H9 (cell line): Measurements from ENCODE around the gene CEBPG. TPM values are rescaled to one million over a fixed set of nuclear protein-coding genes. Genes with fewer than 3 reads are reported as not detected.

Experiments used
- DNase-seq: peaks from one replicate; pipeline ENCODE4 v3.0.0-alpha.2; 2017
- H2AFZ ChIP-seq: one replicate; pipeline ENCODE4 v1.6.1; 2013; ENCODE audit warnings: mild to moderate bottlenecking, low read length, control low read depth, moderate library complexity
- H2AK5ac ChIP-seq: 2 replicates; pipeline ENCODE4 v1.6.1; 2013; ENCODE audit warnings: low read length, control low read depth, mixed read lengths; ENCODE audit not compliant: insufficient read length
- H2BK120ac ChIP-seq: one replicate; pipeline ENCODE4 v1.6.1; 2013; ENCODE audit warnings: low read depth, mild to moderate bottlenecking, low read length, control low read depth, inconsistent platforms; ENCODE audit not compliant: poor library complexity, severe bottlenecking
- H2BK12ac ChIP-seq: 2 replicates; pipeline ENCODE4 v1.6.1; 2013; ENCODE audit warnings: low read length, control low read depth, mixed read lengths, low read depth; ENCODE audit not compliant: insufficient read length
- H2BK15ac ChIP-seq: 2 replicates; pipeline ENCODE4 v1.6.1; 2013; ENCODE audit warnings: low read depth, low read length, control low read depth
- H2BK20ac ChIP-seq: one replicate; pipeline ENCODE4 v1.6.1; 2013; ENCODE audit warnings: low read depth, mild to moderate bottlenecking, low read length, control low read depth, inconsistent platforms; ENCODE audit not compliant: poor library complexity, severe bottlenecking
- H2BK5ac ChIP-seq: 2 replicates; pipeline ENCODE4 v1.6.1; 2013; ENCODE audit warnings: low read length, control low read depth, mixed read lengths; ENCODE audit not compliant: insufficient read length
- H3K14ac ChIP-seq: 2 replicates; pipeline ENCODE4 v1.6.1; 2013; ENCODE audit warnings: low read length, control low read depth; ENCODE audit not compliant: insufficient read depth
- H3K18ac ChIP-seq: 2 replicates; pipeline ENCODE4 v1.6.1; 2013; ENCODE audit warnings: low read depth, mild to moderate bottlenecking, mixed read lengths, low read length, control low read depth; ENCODE audit not compliant: insufficient read length
- H3K23ac ChIP-seq: 2 replicates; pipeline ENCODE4 v1.6.1; 2013; ENCODE audit warnings: low read length, control low read depth, mixed read lengths, low read depth; ENCODE audit not compliant: insufficient read length
- H3K23me2 ChIP-seq: 2 replicates; pipeline ENCODE4 v1.6.1; 2013; ENCODE audit warnings: low read depth, mild to moderate bottlenecking, mixed read lengths, low read length, control low read depth; ENCODE audit not compliant: insufficient read length, poor library complexity, severe bottlenecking
- H3K27ac ChIP-seq: 2 replicates; pipeline ENCODE4 v1.5.1; 2013; ENCODE audit warnings: low read length, control low read depth, mixed read lengths, low read depth; ENCODE audit not compliant: insufficient read length
- H3K27me3 ChIP-seq: 2 replicates; pipeline ENCODE4 v1.6.1; 2013; ENCODE audit warnings: low read length, control low read depth, inconsistent platforms; ENCODE audit not compliant: insufficient read depth
- H3K4ac ChIP-seq: 2 replicates; pipeline ENCODE4 v1.6.1; 2013; ENCODE audit warnings: low read depth, mild to moderate bottlenecking, control low read depth, inconsistent platforms, low read length, moderate library complexity
- H3K4me1 ChIP-seq: 2 replicates; pipeline ENCODE4 v1.6.1; 2013; ENCODE audit warnings: low read length, control low read depth, inconsistent platforms; ENCODE audit not compliant: insufficient read depth
- H3K4me2 ChIP-seq: 2 replicates; pipeline ENCODE4 v1.6.1; 2013; ENCODE audit warnings: low read length, control low read depth, mixed read lengths; ENCODE audit not compliant: insufficient read length, insufficient read depth
- H3K56ac ChIP-seq: 2 replicates; pipeline ENCODE4 v1.6.1; 2013; ENCODE audit warnings: low read depth, mild to moderate bottlenecking, mixed read lengths, low read length, control low read depth; ENCODE audit not compliant: insufficient read length
- H3K79me1 ChIP-seq: 2 replicates; pipeline ENCODE4 v1.6.1; 2013; ENCODE audit warnings: low read depth, mild to moderate bottlenecking, moderate library complexity, low read length, control low read depth, inconsistent platforms; ENCODE audit not compliant: insufficient read depth, poor library complexity, severe bottlenecking
- H3K79me2 ChIP-seq: 2 replicates; pipeline ENCODE4 v1.6.1; 2013; ENCODE audit warnings: low read length, control low read depth, inconsistent platforms; ENCODE audit not compliant: insufficient read depth
- H3K9ac ChIP-seq: 2 replicates; pipeline ENCODE4 v1.6.1; 2013; ENCODE audit warnings: low read length, control low read depth, mixed read lengths; ENCODE audit not compliant: insufficient read length; ENCODE audit errors: extremely low read depth
- H3K9me3 ChIP-seq: one replicate; pipeline ENCODE4 v1.6.1; 2013; ENCODE audit warnings: low read depth, low read length, inconsistent platforms; ENCODE audit not compliant: control insufficient read depth
- H3T11ph ChIP-seq: one replicate; pipeline ENCODE4 v1.6.1; 2013; ENCODE audit warnings: mild to moderate bottlenecking, low read length, control low read depth, inconsistent platforms
- H4K20me1 ChIP-seq: one replicate; pipeline ENCODE4 v1.6.1; 2013; ENCODE audit not compliant: control insufficient read depth, insufficient read length, insufficient read depth
- H4K5ac ChIP-seq: 2 replicates; pipeline ENCODE4 v1.6.1; 2013; ENCODE audit warnings: low read depth, mild to moderate bottlenecking, mixed read lengths, low read length, control low read depth; ENCODE audit not compliant: insufficient read length
- H4K8ac ChIP-seq: replicated peaks from 2 replicates; pipeline ENCODE4 v1.6.1; 2013; ENCODE audit warnings: low read length, control low read depth, mixed read lengths, low read depth; ENCODE audit not compliant: insufficient read length
- H4K91ac ChIP-seq: 2 replicates; pipeline ENCODE4 v1.6.1; 2013; ENCODE audit warnings: low read depth, mild to moderate bottlenecking, moderate library complexity, mixed read lengths, low read length, control low read depth; ENCODE audit not compliant: insufficient read length
- H3K27ac Mint-ChIP-seq, 3 experiments: 2 replicates in 2 of 3; 3 replicates in 1 of 3; pipeline ENCODE4 v1.8.0; 2020 to 2021; ENCODE audit warnings: mixed read lengths in 3 of 3, mild to moderate bottlenecking in 1 of 3, moderate library complexity in 1 of 3
- H3K27me3 Mint-ChIP-seq: 2 replicates; pipeline ENCODE4 v1.8.0; 2021; ENCODE audit warnings: low read depth, mild to moderate bottlenecking, moderate library complexity, mixed read lengths
- H3K36me3 Mint-ChIP-seq, 3 experiments: 2 replicates in 2 of 3; 3 replicates in 1 of 3; pipeline ENCODE4 v1.8.0; 2020 to 2021; ENCODE audit warnings: low read depth in 3 of 3, mixed read lengths in 3 of 3; ENCODE audit not compliant: insufficient read depth in 1 of 3
- H3K4me1 Mint-ChIP-seq, 2 experiments: 2 replicates each; pipeline ENCODE4 v1.8.0; 2020; ENCODE audit warnings: mixed read lengths in 2 of 2
- H3K4me3 Mint-ChIP-seq, 2 experiments: 2 replicates in 1 of 2; 3 replicates in 1 of 2; pipeline ENCODE4 v1.8.0; 2020 to 2021; ENCODE audit warnings: mild to moderate bottlenecking in 2 of 2, mixed read lengths in 2 of 2, moderate library complexity in 1 of 2
- H3K9me3 Mint-ChIP-seq, 2 experiments: 2 replicates in 1 of 2; 3 replicates in 1 of 2; pipeline ENCODE4 v1.8.0; 2020; ENCODE audit warnings: mild to moderate bottlenecking in 2 of 2, mixed read lengths in 2 of 2, moderate library complexity in 1 of 2
- WGBS: extraction: QIAGEN DNeasy Blood & Tissue Kit; methylation state at CpG from one replicate; pipeline ENCODE4 v1.1.7; 2013; ENCODE audit warnings: missing lambda C conversion rate, low lambda C conversion rate, mixed read lengths; ENCODE audit not compliant: insufficient read length; ENCODE audit errors: extremely low coverage; 5-methylcytosine and 5-hydroxymethylcytosine counted together
- total RNA-seq: library from RNA; stranded (reverse); gene quantifications from 2 replicates; pipeline ENCODE4 v1.2.1, GENCODE V29; 2021
- TF ChIP-seq, protein P1 (sequence below): fragments of 200-600 bp; sonication (generic); conservative IDR thresholded peaks from 3 replicates; pipeline ENCODE4 v1.8.0; 2021; ENCODE audit warnings: antibody characterized with exemption, mild to moderate bottlenecking

The CEBPG gene
- total RNA-seq, 1 experiment from 2014 or later = 33.7 TPM

DNA sequence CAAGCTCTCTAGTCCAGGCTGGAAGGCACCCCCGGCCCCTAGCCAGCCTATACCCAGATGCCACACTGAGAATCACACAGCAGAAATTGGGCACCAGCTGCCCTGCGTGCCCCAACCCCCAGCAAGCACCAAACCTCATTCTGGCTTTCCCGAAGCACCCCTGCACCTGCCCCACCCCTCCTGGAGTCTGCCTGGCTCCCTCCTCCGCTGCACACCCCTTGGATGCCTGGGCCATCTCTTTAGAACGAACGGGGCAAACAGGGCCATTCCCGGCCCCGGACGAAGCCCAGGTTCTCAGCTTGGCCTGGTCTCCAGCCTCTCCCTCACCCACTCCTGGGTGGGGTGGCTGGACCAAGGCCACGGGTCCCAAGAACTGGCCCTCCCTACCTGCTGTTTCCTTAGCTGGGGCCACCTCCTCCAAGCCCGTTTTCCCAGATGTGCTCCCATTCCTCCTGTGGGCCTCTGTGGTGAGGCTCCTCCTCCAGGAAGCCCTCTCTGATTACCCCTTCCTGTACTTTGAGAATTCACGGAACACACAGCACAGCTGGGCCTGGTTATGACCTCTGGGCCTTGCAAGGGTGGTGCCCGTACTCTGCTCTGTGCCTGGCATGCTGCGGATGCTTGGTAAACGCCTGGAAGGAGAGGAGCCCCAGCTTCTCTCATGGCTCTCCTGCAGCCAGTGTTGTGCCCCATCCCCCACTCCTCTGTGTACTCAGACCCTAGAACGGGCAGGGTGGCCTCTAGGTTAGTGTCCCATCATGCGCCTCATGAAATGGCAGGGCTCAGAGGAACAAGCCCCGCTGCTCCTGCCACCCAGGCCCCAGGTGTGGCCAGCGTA, 21.4 kb downstream of the CEBPG start:
- no CpG with 5 or more reads among the region's 19 CpGs for WGBS
- Histone ChIP-seq H3K4me1 (peaks cover 2% of the 10 kb centered on the region; the same call in 1 of the 2 replicates), H2BK12ac (no peak overlapping the region), H2BK20ac (no peak overlapping the region), H3K9me3 (no peaks in the 10 kb centered on the region), H4K20me1 (no peaks in the 10 kb centered on the region), H3K9ac (no peak overlapping the region), H3K27ac (no peak overlapping the region), H3K4me2 (no peak overlapping the region), H2BK120ac (no peak overlapping the region), H3K4ac (no peak overlapping the region), H3T11ph (no peak overlapping the region), H2AFZ (no peak overlapping the region), H3K27me3 (no peaks in the 10 kb centered on the region), H3K23me2 (no peaks in the 10 kb centered on the region), H2AK5ac (no peak overlapping the region), H3K18ac (no peak overlapping the region), H4K5ac (no peak overlapping the region), H3K56ac (no peak overlapping the region), H3K23ac (no peak overlapping the region), H2BK5ac (no peak overlapping the region), H4K8ac (no peak overlapping the region), H3K79me1 (no peaks in the 10 kb centered on the region), H3K14ac (no peak overlapping the region), H2BK15ac (no peak overlapping the region), H3K79me2 (no peaks in the 10 kb centered on the region), H4K91ac (no peak overlapping the region)
- H3K27ac Mint-ChIP-seq = peak overlapping the region in 1 of 3 experiments; percentile 85; a peak in 2 of 7 replicates
- peaks cover 6 to 27% of the 10 kb centered on the region in 2 experiments; a peak in 2 of 4 replicates for H3K4me1 Mint-ChIP-seq
- TF ChIP-seq, protein P1, sequence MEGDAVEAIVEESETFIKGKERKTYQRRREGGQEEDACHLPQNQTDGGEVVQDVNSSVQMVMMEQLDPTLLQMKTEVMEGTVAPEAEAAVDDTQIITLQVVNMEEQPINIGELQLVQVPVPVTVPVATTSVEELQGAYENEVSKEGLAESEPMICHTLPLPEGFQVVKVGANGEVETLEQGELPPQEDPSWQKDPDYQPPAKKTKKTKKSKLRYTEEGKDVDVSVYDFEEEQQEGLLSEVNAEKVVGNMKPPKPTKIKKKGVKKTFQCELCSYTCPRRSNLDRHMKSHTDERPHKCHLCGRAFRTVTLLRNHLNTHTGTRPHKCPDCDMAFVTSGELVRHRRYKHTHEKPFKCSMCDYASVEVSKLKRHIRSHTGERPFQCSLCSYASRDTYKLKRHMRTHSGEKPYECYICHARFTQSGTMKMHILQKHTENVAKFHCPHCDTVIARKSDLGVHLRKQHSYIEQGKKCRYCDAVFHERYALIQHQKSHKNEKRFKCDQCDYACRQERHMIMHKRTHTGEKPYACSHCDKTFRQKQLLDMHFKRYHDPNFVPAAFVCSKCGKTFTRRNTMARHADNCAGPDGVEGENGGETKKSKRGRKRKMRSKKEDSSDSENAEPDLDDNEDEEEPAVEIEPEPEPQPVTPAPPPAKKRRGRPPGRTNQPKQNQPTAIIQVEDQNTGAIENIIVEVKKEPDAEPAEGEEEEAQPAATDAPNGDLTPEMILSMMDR = no peak
- DNase-seq = no peak
- H3K9me3 Mint-ChIP-seq = no peaks in the 10 kb centered on the region
- no peak overlapping the region for H3K4me3 Mint-ChIP-seq
- no peaks in the 10 kb centered on the region; the same call in 1 of the 2 replicates for H3K27me3 Mint-ChIP-seq
- H3K36me3 Mint-ChIP-seq = no peaks in the 10 kb centered on the region; a peak in 1 of 7 replicates
